ENCODE measurements around the gene CAMK2N1. TPM values are rescaled to one million over a fixed set of nuclear protein-coding genes. Genes with fewer than 3 reads are reported as not detected.

The CAMK2N1 gene
- total RNA-seq, 2 donors from 2014 or later: 10.2 to 16.2 TPM

GRCh38 chr1:20483833-20484518, 2.0 kb downstream of the CAMK2N1 start:
- H3K36me3 Mint-ChIP-seq (ENCODE audit: low read depth): no peaks in the 10 kb centered on the region
- Histone ChIP-seq H3K27ac (ENCODE audit: low read depth, low read length) (no peak overlapping the region), H3K4me3 (ENCODE audit: low read length) (peak overlapping the region; percentile 80), H3K9me3 (ENCODE audit: control insufficient read depth, low read length) (no peaks in the 10 kb centered on the region), H3K27me3 (ENCODE audit: control insufficient read depth, insufficient read depth, low read length, poor library complexity, severe bottlenecking) (peaks cover 61% of the 10 kb centered on the region), H3K4me1 (ENCODE audit: control insufficient read depth, insufficient read depth, low read length) (peaks cover 7% of the 10 kb centered on the region), H3K36me3 (ENCODE audit: control insufficient read depth, insufficient read depth, low read length) (no peaks in the 10 kb centered on the region), H3K9ac (ENCODE audit: extremely low read depth, low read length, poor library complexity, severe bottlenecking) (no peak overlapping the region)
- peak; percentile 82 for DNase-seq
- H3K27me3 Mint-ChIP-seq (ENCODE audit: insufficient read depth): peaks cover 87% of the 10 kb centered on the region
- peak; percentile 60 for TF ChIP-seq CTCF (conservative IDR thresholded peaks at IDR 0.05)
- H3K27ac Mint-ChIP-seq: peak overlapping the region; percentile 52
- H3K4me3 Mint-ChIP-seq: peak overlapping the region; percentile 83
- H3K4me1 Mint-ChIP-seq: peaks cover 42% of the 10 kb centered on the region
- no peaks in the 10 kb centered on the region for H3K9me3 Mint-ChIP-seq
- WGBS, 2 experiments (ENCODE audit: insufficient coverage in 1 of 2, insufficient read length in 1 of 2): 1% methylated on average over 44 to 56 of the region's 58 CpGs

GRCh38 chr1:20483098-20483832, 2.7 kb downstream of the CAMK2N1 start:
- peaks cover 87% of the 10 kb centered on the region for H3K27me3 Mint-ChIP-seq (ENCODE audit: insufficient read depth)
- no peak overlapping the region for H3K27ac Mint-ChIP-seq

More at GRCh38 chr1:20483098-20483832, 2.7 kb downstream of the CAMK2N1 start:
- Histone ChIP-seq H3K4me1 (ENCODE audit: control insufficient read depth, insufficient read depth, low read length) (peaks cover 7% of the 10 kb centered on the region), H3K4me3 (ENCODE audit: low read length) (peak overlapping the region; percentile 80), H3K9ac (ENCODE audit: extremely low read depth, low read length, poor library complexity, severe bottlenecking) (no peak overlapping the region), H3K27ac (ENCODE audit: low read depth, low read length) (no peak overlapping the region), H3K9me3 (ENCODE audit: control insufficient read depth, low read length) (no peaks in the 10 kb centered on the region), H3K27me3 (ENCODE audit: control insufficient read depth, insufficient read depth, low read length, poor library complexity, severe bottlenecking) (peaks cover 53% of the 10 kb centered on the region), H3K36me3 (ENCODE audit: control insufficient read depth, insufficient read depth, low read length) (no peaks in the 10 kb centered on the region)
- Mint-ChIP-seq H3K4me3 (peak overlapping the region; percentile 83), H3K36me3 (ENCODE audit: low read depth) (no peaks in the 10 kb centered on the region), H3K9me3 (no peaks in the 10 kb centered on the region), H3K4me1 (peaks cover 45% of the 10 kb centered on the region)
- no peak for DNase-seq
- no peak for TF ChIP-seq CTCF (conservative IDR thresholded peaks at IDR 0.05)
- WGBS, 2 experiments (ENCODE audit: insufficient coverage in 1 of 2, insufficient read length in 1 of 2): 47 to 50% methylated on average over 2 to 16 of the region's 16 CpGs

All from endodermal cell (in vitro differentiated cells).